Esophagus squamous epithelium (tissue), 4 donors: Measurements from ENCODE around the gene PXK.

Experiments
- CTCF ChIP-seq, 6 experiments: fragments of 450-650 bp in 4 of 6; fragments of 200-600 bp in 2 of 6; sonication (generic) in 2 of 6; IDR thresholded peaks; one replicate each; pipeline ENCODE4 v1.5.1; 2016 to 2019; ENCODE audit warnings: antibody characterized with exemption in 6 of 6, mild to moderate bottlenecking in 4 of 6, moderate library complexity in 4 of 6
- POLR2A ChIP-seq, 4 donors: fragments of 450-650 bp; IDR thresholded peaks; one replicate each; pipeline ENCODE4 v1.6.1; 2017; ENCODE audit warnings: antibody characterized with exemption in 4 of 4, mild to moderate bottlenecking in 4 of 4, moderate library complexity in 3 of 4

- no peak for TF ChIP-seq CTCF (IDR thresholded peaks at IDR 0.05)
- no peak for TF ChIP-seq POLR2A (IDR thresholded peaks at IDR 0.05)
These were observed 44.5 kb upstream of the PXK start for GRCh38 chr3:58288011-58288728.
